ENCODE results near the gene SLC7A14.

Gene SLC7A14

GRCh38 chr3:170496026-170496867 is 89.6 kb downstream of the SLC7A14 start:
- no peak for FAIRE-seq

GRCh38 chr3:170494766-170495165 is 91.1 kb downstream of the SLC7A14 start:
- FAIRE-seq: no peak

GRCh38 chr3:170493712-170494182 is 92.1 kb downstream of the SLC7A14 start:
- no peak for FAIRE-seq

- no peak for FAIRE-seq
These were observed 94.0 kb downstream of the SLC7A14 start for GRCh38 chr3:170491901-170492300.

DNA sequence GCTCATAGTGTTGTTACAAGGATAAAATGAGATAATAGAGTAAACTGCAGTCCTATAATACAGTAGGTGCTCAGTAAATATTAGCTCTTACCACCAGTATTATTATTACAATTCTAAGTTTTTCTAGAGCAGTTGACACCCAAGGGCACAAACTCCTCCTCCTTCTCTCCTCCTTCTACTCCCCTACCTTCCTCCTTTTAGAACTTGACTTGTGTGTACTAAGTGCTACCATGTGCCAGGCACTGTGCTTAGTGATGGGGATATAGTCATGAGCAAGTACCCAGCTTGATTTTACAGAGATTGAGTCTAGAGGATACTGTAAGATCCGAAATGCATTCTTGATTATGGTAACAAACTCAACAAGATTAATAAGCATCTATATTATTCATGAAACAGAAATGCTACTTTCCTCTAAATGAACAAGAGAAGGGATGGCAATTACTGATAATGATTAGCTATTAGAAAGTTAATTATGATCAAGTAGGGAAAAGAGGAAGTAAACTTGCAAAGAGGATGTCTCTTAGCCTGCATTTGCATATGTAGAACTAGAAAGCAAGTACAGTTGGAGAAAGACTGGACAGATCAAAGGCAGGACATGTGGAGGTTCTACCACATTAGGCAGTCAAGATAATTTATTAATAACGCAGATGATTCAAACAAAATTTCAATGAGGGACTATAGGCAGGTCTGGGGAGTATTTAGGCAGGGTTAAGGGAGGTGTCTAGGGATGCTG is 94.9 kb downstream of the SLC7A14 start:
- FAIRE-seq: no peak

- no peak for FAIRE-seq
These were observed 97.1 kb downstream of the SLC7A14 start for GRCh38 chr3:170488802-170489201.

DNA sequence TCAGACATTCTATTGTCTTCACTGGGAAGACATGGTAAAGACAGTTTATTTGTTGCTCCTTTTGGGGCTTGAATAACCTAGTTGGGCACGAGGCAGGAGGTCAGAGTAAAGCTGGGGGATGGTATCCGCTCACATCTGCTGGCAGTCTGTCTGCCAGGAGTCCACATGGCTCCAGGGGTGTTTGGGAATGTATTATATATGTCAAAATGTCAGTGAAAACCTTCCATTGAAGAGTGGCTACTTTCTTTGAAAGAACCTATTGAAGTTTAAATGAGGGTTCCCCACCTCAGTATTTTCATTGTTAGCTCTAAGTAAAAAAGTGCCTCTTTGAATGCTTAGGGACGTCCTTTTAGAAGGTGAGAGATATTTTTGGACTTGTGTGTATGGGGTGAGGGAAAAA is 98.8 kb downstream of the SLC7A14 start:
- no peak for FAIRE-seq

DNA sequence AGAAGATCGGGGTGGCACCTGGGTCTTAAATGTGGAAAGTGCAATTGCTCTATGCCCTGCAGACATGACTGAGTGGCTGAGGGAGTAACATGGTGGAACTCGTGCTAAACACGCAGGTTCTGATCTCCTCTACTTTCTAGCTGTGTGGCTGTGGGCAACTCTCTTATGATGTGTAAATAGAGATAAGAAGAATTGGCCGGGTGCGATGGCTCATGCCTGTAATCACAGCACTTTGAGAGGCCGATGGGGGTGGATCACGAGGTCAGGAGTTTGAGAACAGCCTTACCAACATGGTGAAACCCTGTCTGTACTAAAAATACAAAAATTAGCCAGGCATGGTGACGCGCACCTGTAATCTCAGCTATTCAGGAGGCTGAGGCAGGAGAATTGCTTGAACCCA is 99.5 kb downstream of the SLC7A14 start:
- FAIRE-seq: no peak

- no peak for FAIRE-seq
These were observed 100.2 kb downstream of the SLC7A14 start for GRCh38 chr3:170485696-170486095.

- FAIRE-seq: no peak
These were observed 100.6 kb downstream of the SLC7A14 start for GRCh38 chr3:170485294-170485693.

DNA sequence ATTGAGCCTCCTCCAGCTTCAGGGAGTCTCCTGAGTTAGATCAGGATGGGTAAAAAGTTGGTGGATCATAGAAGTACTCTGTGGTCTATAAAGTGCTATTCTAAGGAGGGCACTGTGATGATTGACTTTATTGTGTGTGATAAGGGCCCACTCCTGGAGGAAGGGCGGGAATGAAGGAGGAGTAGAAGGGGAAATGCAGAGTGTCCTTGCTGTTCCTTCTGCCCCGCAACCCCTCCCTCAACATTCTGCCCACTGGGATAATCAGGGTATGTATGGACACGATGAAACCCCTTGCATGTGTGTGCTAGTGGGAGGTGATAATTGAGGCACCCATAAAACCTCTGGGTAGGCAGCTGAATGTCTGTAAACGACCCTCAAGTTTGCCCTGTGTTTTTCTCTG is 101.0 kb downstream of the SLC7A14 start:
- FAIRE-seq: no peak

DNA sequence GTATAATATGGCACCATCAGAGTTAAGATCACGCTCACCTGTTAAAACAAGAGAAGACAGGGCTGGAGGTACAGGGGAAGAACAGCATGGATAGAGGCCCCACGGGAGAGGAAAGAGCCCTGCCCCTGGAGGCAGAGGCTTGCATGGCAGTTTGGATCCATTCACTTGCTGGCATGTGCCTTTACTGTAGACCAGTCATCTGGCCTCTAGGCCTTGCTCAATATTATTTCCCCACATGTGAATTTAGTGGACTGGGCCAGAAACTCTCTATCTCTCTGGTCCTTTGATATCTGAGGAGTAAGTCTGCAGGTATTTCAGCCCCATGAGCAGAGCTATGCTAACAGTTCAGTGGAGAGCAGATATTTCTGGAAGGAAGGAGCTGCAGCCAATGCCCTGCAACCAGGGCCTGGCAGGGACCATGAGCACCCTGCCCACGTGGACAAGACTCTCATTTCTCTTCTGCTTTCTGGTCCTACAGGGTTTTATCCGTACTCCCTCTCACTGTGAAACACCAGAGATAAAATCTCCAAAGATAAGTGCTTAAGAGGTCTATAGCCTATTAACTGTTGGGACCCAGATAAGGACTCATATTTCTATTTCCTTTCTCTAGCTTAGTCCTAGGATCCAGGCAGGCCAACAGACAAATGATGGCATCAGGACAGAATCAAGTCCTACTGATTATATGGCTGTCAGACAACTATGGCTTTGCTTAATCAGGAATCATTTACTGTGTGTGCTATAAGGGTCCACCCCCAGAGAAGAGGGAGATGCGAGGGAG is 102.2 kb downstream of the SLC7A14 start:
- FAIRE-seq: no peak

DNA sequence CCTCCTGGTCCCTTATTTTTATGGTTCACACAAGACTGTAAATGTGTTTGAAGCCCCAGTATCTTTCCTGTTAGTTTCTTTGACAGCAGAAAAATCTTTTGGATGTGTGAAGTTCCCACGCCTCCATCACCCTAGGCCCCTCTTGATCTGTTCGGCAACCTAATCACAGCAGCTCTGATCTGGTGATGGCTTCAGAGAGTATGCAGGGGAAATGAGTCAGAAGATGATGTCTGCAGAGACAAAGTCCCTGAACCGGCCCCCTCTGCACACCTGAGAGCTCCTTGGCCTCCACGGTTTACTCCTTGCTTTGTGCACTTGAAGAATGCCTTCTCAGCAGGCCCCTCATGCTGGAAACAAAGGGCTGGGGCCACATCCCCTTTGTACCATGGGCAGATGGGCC is 103.7 kb downstream of the SLC7A14 start:
- no peak for FAIRE-seq

DNA sequence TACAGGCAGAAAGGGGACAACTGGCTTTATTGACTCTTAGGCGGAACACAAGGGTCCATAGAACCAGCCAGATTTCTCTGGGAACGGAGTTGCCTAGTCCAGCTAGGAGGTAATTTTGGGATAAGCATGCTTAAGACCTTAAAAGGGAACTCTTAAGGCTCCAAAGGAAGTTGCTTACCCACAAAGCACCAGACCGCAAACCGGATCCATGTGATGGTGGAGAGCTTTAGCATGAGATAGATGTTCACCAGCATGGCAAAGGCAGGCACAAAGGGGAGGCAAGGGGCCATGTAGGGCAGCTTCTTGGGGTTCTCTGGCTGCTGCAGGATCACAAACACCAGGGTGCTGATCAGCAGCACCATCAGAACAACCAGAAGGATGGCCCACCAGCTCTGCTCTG is 105.8 kb downstream of the SLC7A14 start:
- FAIRE-seq: no peak

- no peak for FAIRE-seq
These were observed 108.5 kb downstream of the SLC7A14 start for GRCh38 chr3:170477395-170477794.

- FAIRE-seq: no peak
These were observed 109.6 kb downstream of the SLC7A14 start for GRCh38 chr3:170476291-170476690.

- no peak for FAIRE-seq
These were observed 110.7 kb downstream of the SLC7A14 start for GRCh38 chr3:170475092-170475685.

GRCh38 chr3:170473358-170473757 is 112.5 kb downstream of the SLC7A14 start:
- no peak for FAIRE-seq

GRCh38 chr3:170471149-170471548 is 114.7 kb downstream of the SLC7A14 start:
- no peak for FAIRE-seq

DNA sequence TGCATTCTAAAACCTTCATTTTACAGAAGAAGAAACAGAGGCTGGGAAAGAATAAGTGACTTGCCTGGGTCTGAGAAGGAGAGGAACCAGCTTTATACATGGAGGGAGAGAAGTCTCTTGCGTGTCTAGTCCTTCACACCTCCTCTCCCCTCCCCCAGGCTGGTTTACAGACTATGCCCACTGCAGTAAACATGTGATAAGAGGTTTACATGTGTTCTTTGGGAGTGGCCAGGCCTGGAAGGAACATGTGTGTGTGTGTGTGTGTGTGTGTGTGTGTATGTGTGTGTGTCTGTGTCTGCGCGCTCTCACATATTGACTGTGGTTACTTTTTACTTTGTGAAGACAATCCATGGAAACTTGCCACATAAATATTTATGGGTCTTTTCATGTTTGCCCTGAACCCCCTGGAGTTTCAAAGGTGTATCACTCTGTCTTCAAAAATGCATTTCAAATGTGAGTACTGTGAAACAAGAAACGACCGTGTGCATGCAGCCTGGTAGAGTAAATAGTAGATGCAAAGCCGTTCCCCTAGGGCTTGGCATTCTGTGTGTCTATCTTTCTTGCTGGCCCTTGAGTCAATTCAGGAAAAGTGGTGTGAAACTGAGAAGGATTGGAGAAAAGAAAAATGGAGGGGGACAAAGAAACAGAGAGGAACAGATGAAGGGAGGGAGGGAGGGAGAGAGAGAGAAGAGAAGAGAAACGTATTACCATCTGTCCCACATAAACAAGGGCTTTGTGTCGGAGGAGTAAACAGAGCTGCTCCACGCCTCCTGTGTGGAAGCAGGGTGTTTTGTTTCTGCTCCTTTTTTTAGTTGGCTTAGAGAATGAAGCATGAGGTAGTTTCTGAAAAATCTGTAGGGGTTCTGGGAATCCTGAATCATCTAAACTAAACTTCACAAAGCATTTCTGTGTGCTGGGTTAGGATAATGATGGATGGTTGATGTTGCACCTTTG is 115.5 kb downstream of the SLC7A14 start:
- FAIRE-seq: no peak

DNA sequence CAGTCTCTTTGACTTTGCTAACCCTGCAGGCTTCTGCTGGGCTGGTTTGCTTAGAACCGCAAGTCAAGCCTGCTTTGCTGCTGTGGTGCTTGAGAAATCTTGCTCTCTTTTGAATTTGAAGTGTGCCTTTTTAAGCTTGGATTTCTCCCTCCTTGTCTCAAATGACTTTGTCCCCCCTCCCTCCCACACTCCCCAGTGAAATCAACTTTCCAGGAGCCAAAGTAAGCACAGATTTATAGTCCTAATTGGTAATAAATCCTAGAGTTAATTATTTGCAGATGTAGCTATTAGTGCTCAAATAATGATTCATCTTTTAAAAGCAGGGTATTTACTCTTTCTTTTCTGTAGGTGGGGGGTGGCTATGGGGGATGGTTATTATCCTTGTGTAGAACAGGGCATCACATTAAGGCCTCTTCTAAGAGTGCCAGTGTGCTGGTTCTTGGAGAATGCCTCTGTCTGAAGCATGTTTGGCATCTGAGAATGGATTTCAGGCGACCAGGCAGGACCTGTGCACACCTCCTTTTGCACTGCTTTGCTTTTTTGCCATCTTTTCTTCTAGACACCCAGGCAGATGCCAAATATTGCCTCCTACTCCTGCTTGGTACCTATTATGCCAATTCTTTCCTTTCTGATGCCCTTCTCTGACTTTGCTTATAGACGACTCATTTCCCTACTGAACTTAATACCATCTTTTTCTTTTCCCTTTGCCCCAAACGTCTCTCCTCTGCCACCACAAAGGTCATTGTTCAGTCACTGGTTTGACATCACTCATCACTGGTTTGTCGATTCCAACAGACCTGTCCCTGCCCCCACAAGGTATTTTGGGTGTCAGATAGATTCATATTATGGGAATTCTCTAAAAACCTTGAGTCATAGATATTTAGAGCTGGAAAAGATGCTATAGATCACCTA is 116.5 kb downstream of the SLC7A14 start:
- no peak for FAIRE-seq
